HEK293 (cell line): ENCODE data around the gene RABGGTA.

Experiments used
- TSHZ1 ChIP-seq: fragments of 450-650 bp; formaldehyde crosslinking; IDR thresholded peaks from 2 replicates; pipeline ENCODE4 v1.5.1; 2016; ENCODE audit warnings: missing biosample characterization, missing genetic modification characterization, borderline replicate concordance
- ZNF18 ChIP-seq: fragments of 450-650 bp; formaldehyde crosslinking; IDR thresholded peaks from 2 replicates; pipeline ENCODE4 v1.5.1; 2016; ENCODE audit warnings: missing biosample characterization, missing genetic modification characterization
- ZNF24 ChIP-seq: fragments of 450-650 bp; formaldehyde crosslinking; IDR thresholded peaks from 2 replicates; pipeline ENCODE4 v1.5.1; 2016; ENCODE audit warnings: missing biosample characterization, missing genetic modification characterization
- ZNF362 ChIP-seq: fragments of 450-650 bp; formaldehyde crosslinking; IDR thresholded peaks from 2 replicates; pipeline ENCODE4 v1.5.1; 2016; ENCODE audit warnings: missing biosample characterization, missing genetic modification characterization
- TF ChIP-seq, protein P1 (sequence below): fragments of 450-650 bp; formaldehyde crosslinking; IDR thresholded peaks from 2 replicates; pipeline ENCODE4 v1.5.1; 2016; ENCODE audit warnings: missing biosample characterization, missing genetic modification characterization
- TF ChIP-seq, protein P2 (sequence below): fragments of 450-650 bp; formaldehyde crosslinking; IDR thresholded peaks from 2 replicates; pipeline ENCODE4 v1.5.1; 2016; ENCODE audit warnings: missing biosample characterization, missing genetic modification characterization

GRCh38 chr14:24270537-24271133 is 762 bp downstream of the RABGGTA start:
- TF ChIP-seq TSHZ1 (tag by site-specific recombination) (no peak), ZNF18 (tag by site-specific recombination) (no peak), ZNF362 (tag by site-specific recombination) (no peak), ZNF24 (tag by site-specific recombination) (peak; percentile 42; the same call in 1 of the 2 replicates)
- TF ChIP-seq, protein P1, sequence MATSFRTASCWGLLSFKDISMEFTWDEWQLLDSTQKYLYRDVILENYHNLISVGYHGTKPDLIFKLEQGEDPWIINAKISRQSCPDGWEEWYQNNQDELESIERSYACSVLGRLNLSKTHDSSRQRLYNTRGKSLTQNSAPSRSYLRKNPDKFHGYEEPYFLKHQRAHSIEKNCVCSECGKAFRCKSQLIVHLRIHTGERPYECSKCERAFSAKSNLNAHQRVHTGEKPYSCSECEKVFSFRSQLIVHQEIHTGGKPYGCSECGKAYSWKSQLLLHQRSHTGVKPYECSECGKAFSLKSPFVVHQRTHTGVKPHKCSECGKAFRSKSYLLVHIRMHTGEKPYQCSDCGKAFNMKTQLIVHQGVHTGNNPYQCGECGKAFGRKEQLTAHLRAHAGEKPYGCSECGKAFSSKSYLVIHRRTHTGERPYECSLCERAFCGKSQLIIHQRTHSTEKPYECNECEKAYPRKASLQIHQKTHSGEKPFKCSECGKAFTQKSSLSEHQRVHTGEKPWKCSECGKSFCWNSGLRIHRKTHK (tag by site-specific recombination), result no peak
- TF ChIP-seq, protein P2, sequence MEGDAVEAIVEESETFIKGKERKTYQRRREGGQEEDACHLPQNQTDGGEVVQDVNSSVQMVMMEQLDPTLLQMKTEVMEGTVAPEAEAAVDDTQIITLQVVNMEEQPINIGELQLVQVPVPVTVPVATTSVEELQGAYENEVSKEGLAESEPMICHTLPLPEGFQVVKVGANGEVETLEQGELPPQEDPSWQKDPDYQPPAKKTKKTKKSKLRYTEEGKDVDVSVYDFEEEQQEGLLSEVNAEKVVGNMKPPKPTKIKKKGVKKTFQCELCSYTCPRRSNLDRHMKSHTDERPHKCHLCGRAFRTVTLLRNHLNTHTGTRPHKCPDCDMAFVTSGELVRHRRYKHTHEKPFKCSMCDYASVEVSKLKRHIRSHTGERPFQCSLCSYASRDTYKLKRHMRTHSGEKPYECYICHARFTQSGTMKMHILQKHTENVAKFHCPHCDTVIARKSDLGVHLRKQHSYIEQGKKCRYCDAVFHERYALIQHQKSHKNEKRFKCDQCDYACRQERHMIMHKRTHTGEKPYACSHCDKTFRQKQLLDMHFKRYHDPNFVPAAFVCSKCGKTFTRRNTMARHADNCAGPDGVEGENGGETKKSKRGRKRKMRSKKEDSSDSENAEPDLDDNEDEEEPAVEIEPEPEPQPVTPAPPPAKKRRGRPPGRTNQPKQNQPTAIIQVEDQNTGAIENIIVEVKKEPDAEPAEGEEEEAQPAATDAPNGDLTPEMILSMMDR (tag by site-specific recombination), result no peak
